Endothelial cell (in vitro differentiated cells): Measurements from ENCODE around the gene NPDC1. TPM values are rescaled to one million over a fixed set of nuclear protein-coding genes. Genes with fewer than 3 reads are reported as not detected.

ENCODE experiments used
- DNase-seq: peaks from one replicate; pipeline ENCODE4 v3.0.0; 2021; ENCODE audit warnings: low spot score
- H3K27ac Mint-ChIP-seq: one replicate; pipeline ENCODE4 v1.8.0; 2021; ENCODE audit warnings: mixed read lengths, inconsistent platforms; ENCODE audit not compliant: unreplicated experiment
- H3K27me3 Mint-ChIP-seq: one replicate; pipeline ENCODE4 v1.8.0; 2021; ENCODE audit warnings: mild to moderate bottlenecking, moderate library complexity, mixed read lengths, inconsistent platforms; ENCODE audit not compliant: unreplicated experiment
- H3K36me3 Mint-ChIP-seq: one replicate; pipeline ENCODE4 v1.8.0; 2021; ENCODE audit warnings: mild to moderate bottlenecking, low read depth, mixed read lengths, inconsistent platforms; ENCODE audit not compliant: unreplicated experiment
- H3K4me1 Mint-ChIP-seq: one replicate; pipeline ENCODE4 v1.8.0; 2021; ENCODE audit warnings: mild to moderate bottlenecking, mixed read lengths, inconsistent platforms; ENCODE audit not compliant: unreplicated experiment
- H3K4me3 Mint-ChIP-seq: one replicate; pipeline ENCODE4 v1.8.0; 2021; ENCODE audit warnings: mild to moderate bottlenecking, mixed read lengths, inconsistent platforms; ENCODE audit not compliant: unreplicated experiment
- H3K9me3 Mint-ChIP-seq: one replicate; pipeline ENCODE4 v1.8.0; 2021; ENCODE audit warnings: mixed read lengths, inconsistent platforms; ENCODE audit not compliant: unreplicated experiment
- total RNA-seq: library from RNA; stranded (reverse); fragmentation: NEBNext Ultra II Directional; extraction: Animal tissue kit (Norgen Biotek cat#: 25700); gene quantifications from one replicate; pipeline ENCODE4 v1.2.1, GENCODE V29; 2021; ENCODE audit not compliant: unreplicated experiment
- TF ChIP-seq, protein P1 (sequence below): fragments of 200-600 bp; sonication (generic); IDR thresholded peaks from one replicate; pipeline ENCODE4 v1.5.0; 2021; ENCODE audit warnings: antibody characterized with exemption; ENCODE audit not compliant: unreplicated experiment

Gene NPDC1
- total RNA-seq, 1 donor from 2014 or later = 116 TPM

DNA sequence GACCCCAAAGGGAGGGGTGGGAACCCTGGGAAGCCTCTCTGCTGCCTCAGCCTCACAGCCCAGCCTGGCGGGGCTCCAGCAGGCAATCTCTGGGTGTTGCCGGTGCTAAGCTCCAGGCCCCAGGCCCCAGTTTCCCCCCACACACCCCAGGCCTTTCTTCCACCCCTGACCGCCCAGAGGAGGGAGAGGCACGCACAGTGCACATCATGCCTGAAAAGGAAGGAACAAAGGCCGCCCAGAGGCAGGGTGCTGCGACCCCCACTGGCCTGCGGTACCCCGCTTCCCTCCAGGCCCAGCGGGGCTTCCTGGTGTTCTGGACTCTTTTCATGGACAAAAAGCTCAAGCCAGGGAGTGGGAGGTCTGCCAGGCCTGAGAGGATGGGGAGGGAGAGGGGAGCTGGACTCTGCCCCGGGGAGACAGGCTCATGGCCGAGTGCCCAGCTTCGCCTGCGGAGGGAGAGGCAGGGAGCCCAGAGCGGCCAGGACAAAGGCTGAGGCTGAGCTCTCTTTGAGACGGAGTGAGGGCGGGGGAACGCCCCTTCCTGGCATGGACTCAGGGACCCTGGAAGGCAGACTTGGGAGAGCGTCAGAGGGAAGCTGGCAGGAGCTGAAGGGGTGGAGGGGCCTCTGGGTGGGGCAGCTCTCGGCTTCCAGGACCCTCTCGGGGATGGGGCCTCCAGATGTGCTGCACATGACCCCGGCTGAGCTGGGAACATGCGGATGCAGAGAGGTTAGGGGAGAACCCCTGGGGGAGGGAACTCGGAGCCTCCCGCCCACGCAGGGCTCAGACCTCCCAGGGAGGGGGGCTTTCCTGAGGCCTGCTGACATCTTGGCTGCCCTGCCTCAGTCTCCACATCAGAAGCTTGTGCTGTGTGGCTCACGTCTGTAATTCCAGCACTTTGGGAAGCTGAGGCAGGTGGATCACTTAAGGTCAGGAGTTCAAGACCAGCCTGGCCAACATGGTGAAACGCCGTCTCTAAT, 9.7 kb upstream of the NPDC1 start:
- Mint-ChIP-seq H3K27me3 (no peaks in the 10 kb centered on the region), H3K27ac (no peak overlapping the region), H3K9me3 (no peaks in the 10 kb centered on the region), H3K4me3 (no peak overlapping the region), H3K4me1 (peaks cover 10% of the 10 kb centered on the region), H3K36me3 (no peaks in the 10 kb centered on the region)
- no peak for DNase-seq
- TF ChIP-seq, protein P1, sequence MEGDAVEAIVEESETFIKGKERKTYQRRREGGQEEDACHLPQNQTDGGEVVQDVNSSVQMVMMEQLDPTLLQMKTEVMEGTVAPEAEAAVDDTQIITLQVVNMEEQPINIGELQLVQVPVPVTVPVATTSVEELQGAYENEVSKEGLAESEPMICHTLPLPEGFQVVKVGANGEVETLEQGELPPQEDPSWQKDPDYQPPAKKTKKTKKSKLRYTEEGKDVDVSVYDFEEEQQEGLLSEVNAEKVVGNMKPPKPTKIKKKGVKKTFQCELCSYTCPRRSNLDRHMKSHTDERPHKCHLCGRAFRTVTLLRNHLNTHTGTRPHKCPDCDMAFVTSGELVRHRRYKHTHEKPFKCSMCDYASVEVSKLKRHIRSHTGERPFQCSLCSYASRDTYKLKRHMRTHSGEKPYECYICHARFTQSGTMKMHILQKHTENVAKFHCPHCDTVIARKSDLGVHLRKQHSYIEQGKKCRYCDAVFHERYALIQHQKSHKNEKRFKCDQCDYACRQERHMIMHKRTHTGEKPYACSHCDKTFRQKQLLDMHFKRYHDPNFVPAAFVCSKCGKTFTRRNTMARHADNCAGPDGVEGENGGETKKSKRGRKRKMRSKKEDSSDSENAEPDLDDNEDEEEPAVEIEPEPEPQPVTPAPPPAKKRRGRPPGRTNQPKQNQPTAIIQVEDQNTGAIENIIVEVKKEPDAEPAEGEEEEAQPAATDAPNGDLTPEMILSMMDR = no peak

DNA sequence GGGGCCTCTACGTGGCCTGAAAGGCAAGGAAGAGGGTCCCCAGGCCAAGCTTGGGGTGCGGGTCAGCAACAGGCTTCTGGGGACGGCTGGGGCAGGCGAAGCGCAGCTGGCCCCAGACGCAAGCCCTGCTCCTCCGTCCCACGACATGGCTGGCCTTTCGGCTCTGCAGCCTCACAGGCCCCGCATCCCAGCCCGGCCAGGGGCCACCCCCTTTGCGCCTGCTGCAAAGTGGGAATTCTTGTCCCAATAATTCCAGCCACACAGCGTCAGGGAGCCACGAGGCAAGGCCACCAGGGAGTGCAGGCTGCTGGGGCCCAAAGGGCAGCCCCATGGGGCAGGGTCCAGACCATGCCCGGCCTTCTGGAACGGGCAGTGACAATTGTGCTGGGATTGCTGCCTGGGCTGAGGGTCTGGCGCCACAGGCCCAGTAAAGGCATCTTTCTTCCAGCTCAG, 9.0 kb upstream of the NPDC1 start:
- H3K4me1 Mint-ChIP-seq = peaks cover 10% of the 10 kb centered on the region
- no peaks in the 10 kb centered on the region for H3K27me3 Mint-ChIP-seq

GRCh38 chr9:137053944-137054931, 8.3 kb upstream of the NPDC1 start, which contains the start of gene ENTPD2:
Gene ENTPD2 (minus strand): TSS chr9:137054061. CDS start chr9:137053997, 64 bp downstream.
- no peaks in the 10 kb centered on the region for H3K36me3 Mint-ChIP-seq
- peaks cover 10% of the 10 kb centered on the region for H3K4me1 Mint-ChIP-seq
- DNase-seq = no peak
- no peaks in the 10 kb centered on the region for H3K9me3 Mint-ChIP-seq
- no peak within 1 kb of the TSS for H3K27ac Mint-ChIP-seq
- H3K4me3 Mint-ChIP-seq = no peak within 1 kb of the TSS
- H3K27me3 Mint-ChIP-seq = peaks cover 1% of the 10 kb centered on the region
- TF ChIP-seq, protein P1 = no peak

More for the DNA sequence above, 9.0 kb upstream of the NPDC1 start:
- TF ChIP-seq, protein P1 = no peak
- Mint-ChIP-seq H3K36me3 (no peaks in the 10 kb centered on the region), H3K4me3 (no peak overlapping the region), H3K9me3 (no peaks in the 10 kb centered on the region), H3K27ac (no peak overlapping the region)
- no peak for DNase-seq

GRCh38 chr9:137052998-137053943, 7.3 kb upstream of the NPDC1 start:
- TF ChIP-seq, protein P1 = no peak
- H3K4me3 Mint-ChIP-seq = no peak overlapping the region
- no peaks in the 10 kb centered on the region for H3K36me3 Mint-ChIP-seq
- no peak for DNase-seq
- H3K9me3 Mint-ChIP-seq = no peaks in the 10 kb centered on the region
- no peak overlapping the region for H3K27ac Mint-ChIP-seq
- peaks cover 1% of the 10 kb centered on the region for H3K27me3 Mint-ChIP-seq
- peaks cover 5% of the 10 kb centered on the region for H3K4me1 Mint-ChIP-seq
